Testis (tissue), 2 donors: Measurements from ENCODE around the gene TTLL8.

Experiments used
- CTCF ChIP-seq, 3 experiments: fragments of 450-650 bp in 2 of 3; fragments of 200-600 bp in 1 of 3; sonication (generic) in 1 of 3; IDR thresholded peaks; one replicate each; pipeline ENCODE4 v1.5.1; 2016 to 2019; ENCODE audit warnings: antibody characterized with exemption in 3 of 3, mild to moderate bottlenecking in 2 of 3, moderate library complexity in 1 of 3
- POLR2A ChIP-seq: fragments of 450-650 bp; IDR thresholded peaks from one replicate; pipeline ENCODE4 v1.6.1; 2017; ENCODE audit warnings: antibody characterized with exemption, mild to moderate bottlenecking, moderate library complexity

GRCh38 chr22:50020606-50021005 lies 37.5 kb downstream of the TTLL8 start:
- TF ChIP-seq CTCF (IDR thresholded peaks at IDR 0.05): no peak
- TF ChIP-seq POLR2A: no peak
